Transverse colon (tissue), 4 donors: ENCODE results near the gene LCMT1. TPM values are rescaled to one million over a fixed set of nuclear protein-coding genes. Genes with fewer than 3 reads are reported as not detected.

ENCODE experiments used
- DNase-seq: peaks from one replicate; pipeline ENCODE4 v3.0.0-alpha.2; 2019
- H3K27ac ChIP-seq, 4 donors: fragments of 200-600 bp; sonication (generic); 2 replicates each; pipeline ENCODE4 v1.5.1; 2016 to 2018; ENCODE audit warnings: inconsistent platforms in 4 of 4
- H3K27me3 ChIP-seq: fragments of 200-600 bp; sonication (generic); 2 replicates; pipeline ENCODE4 v1.5.1; 2017; ENCODE audit warnings: inconsistent platforms
- H3K36me3 ChIP-seq, 4 donors: fragments of 200-600 bp; sonication (generic); 2 replicates each; pipeline ENCODE4 v1.5.1; 2017 to 2019; ENCODE audit warnings: inconsistent platforms in 4 of 4
- H3K4me1 ChIP-seq, 4 donors: fragments of 200-600 bp; sonication (generic); 2 replicates each; pipeline ENCODE4 v1.5.1; 2017 to 2020; ENCODE audit warnings: inconsistent platforms in 4 of 4
- H3K4me3 ChIP-seq, 4 donors: fragments of 200-600 bp; sonication (generic); 1 replicate in 1 of 4; 2 replicates in 3 of 4; pipeline versions ENCODE4 v1.5.1 to v1.6.1; 2017 to 2019; ENCODE audit warnings: inconsistent platforms in 4 of 4
- H3K9me3 ChIP-seq, 2 donors: fragments of 200-600 bp; sonication (generic); 2 replicates each; pipeline ENCODE4 v1.5.1; 2017 to 2019; ENCODE audit warnings: inconsistent platforms in 2 of 2
- CTCF ChIP-seq, 5 experiments: fragments of 200-600 bp in 3 of 5; fragments of 450-650 bp in 2 of 5; sonication (generic) in 3 of 5; IDR thresholded peaks; 1 replicate in 2 of 5; 2 replicates in 3 of 5; pipeline ENCODE4 v1.5.1; 2016 to 2017; ENCODE audit warnings: antibody characterized with exemption in 5 of 5, inconsistent platforms in 3 of 5, mild to moderate bottlenecking in 2 of 5, moderate library complexity in 1 of 5
- EP300 ChIP-seq: sonication (generic); formaldehyde crosslinking; IDR thresholded peaks from one replicate; pipeline ENCODE4 v1.6.1; 2017; ENCODE audit warnings: antibody characterized with exemption, low read depth
- POLR2A ChIP-seq: fragments of 450-650 bp; IDR thresholded peaks from one replicate; pipeline ENCODE4 v1.6.1; 2016; ENCODE audit warnings: antibody characterized with exemption, mild to moderate bottlenecking, moderate library complexity
- POLR2AphosphoS5 ChIP-seq, 3 donors: sonication (generic); formaldehyde crosslinking; IDR thresholded peaks; one replicate each; pipeline ENCODE4 v1.6.1; 2016; ENCODE audit warnings: antibody characterized with exemption in 3 of 3
- WGBS, 2 donors: methylation state at CpG; one replicate each; pipeline ENCODE4 v1.1.5; 2018; ENCODE audit warnings: low coverage in 1 of 2; 5-methylcytosine and 5-hydroxymethylcytosine counted together
- in situ Hi-C, 4 donors: fragments of 200-750 bp; cut with MboI; loops; one replicate each; pipeline versions ENCODE4 v1.15.0 to v1.15.1; 2017; ENCODE audit warnings: low sequenced_read_pairs in 3 of 4, low pct_ligation_motif_present in 1 of 4, low pct_unique_long_range_greater_than_20kb in 1 of 4
- intact Hi-C: fragments of 100-400 bp; cut with DNase I; formaldehyde crosslinking; loops from one replicate; pipeline ENCODE4 v1.15.1; 2023; ENCODE audit warnings: low total_unique reads
- total RNA-seq, 4 donors: library from RNA; depleted of rRNA; stranded (reverse); fragments of >200 nt; gene quantifications; one replicate each; pipeline ENCODE4 v1.1.0, GENCODE V29; 2016

LCMT1 gene
- total RNA-seq, 4 donors from 2014 or later: 23.5 to 53.7 (median 43.6) TPM

DNA sequence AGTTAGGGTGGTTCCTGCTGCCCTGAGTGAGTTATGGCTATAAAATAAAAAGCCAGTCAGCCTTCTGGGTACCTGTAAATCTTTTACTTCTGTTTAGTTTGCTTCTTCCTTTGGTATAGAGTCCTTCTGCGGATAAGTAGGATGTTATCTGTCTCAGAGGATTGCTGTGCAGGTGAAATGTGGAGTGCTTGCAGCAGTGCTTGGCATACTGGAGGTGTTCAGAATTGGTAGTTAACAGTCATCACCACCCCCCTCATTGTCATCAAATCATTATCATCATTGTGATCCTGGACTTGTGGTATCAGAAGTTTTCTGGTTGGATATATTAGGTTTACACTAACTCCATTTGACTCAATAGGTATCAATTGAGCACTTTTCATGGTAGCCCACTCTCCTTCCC lies 2.6 kb downstream of the LCMT1 start:
- in situ Hi-C loops (loop anchor here in 1 of 4 donors (25.0 kb wide), 1 partner anchor 577 kb away; the partner anchor contains the start of gene RBBP6), intact Hi-C loops (no loop called here)
- Histone ChIP-seq H3K9me3 (no peaks in the 10 kb centered on the region), H3K4me3 (no peak overlapping the region), H3K4me1 (peaks cover 14 to 46% (median 34%) of the 10 kb centered on the region in 4 donors), H3K27ac (no peak overlapping the region), H3K36me3 (no peaks in the 10 kb centered on the region), H3K27me3 (no peaks in the 10 kb centered on the region)
- no peak for DNase-seq
- TF ChIP-seq POLR2A (no peak), EP300 (no peak), CTCF (IDR thresholded peaks at IDR 0.05) (no peak), POLR2AphosphoS5 (IDR thresholded peaks at IDR 0.05) (no peak)
- WGBS, 2 donors: 55 to 78% methylated on average over 1 of the region's 1 CpG

DNA sequence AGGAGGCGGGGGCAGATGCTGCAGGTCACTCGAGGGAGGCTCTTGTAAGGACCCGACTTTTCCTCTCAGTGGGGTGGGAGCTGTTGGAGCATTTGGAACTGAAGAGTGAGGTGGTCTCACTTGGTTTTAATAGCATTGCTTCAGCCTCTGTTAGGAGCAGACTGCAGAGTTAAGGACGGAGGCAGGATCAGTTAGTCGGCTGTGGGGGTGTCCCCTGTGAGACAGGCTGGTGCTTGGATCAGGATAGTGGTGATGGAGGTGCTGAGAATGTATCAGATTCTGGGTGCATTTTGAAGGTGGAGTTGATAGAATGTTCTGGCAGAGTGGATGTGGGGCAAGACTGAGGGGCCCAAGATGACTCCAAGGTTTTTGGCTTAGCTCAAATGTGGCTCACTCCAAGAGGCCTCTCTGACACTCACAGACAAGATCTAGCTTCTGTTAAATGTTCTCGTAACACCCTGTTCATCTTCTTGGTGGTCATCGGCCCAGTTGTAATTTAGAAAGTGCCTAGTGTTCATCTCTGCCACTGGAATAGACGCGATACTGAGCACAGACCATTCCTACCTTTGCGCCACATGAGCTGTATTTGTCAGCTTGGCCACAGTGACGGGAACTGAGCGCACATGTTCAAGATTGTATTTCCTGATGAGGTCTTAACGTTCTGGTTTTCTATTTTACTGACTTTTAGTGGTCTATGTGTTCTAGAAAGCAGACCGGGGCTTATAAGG lies 7.5 kb downstream of the LCMT1 start:
- intact Hi-C loops: no loop called here
- Histone ChIP-seq H3K4me1 (peaks cover 0 to 7% (median 0%) of the 10 kb centered on the region in 4 donors), H3K9me3 (no peaks in the 10 kb centered on the region), H3K4me3 (no peak overlapping the region), H3K36me3 (no peaks in the 10 kb centered on the region), H3K27me3 (no peaks in the 10 kb centered on the region), H3K27ac (no peak overlapping the region)
- in situ Hi-C loops: loop anchor here in 1 of 4 donors (25.0 kb wide), 1 partner anchor 582 kb away; the partner anchor contains the start of gene RBBP6
- 51 to 84% methylated on average over 4 to 14 of the region's 14 CpGs for WGBS, 2 donors
- no peak for DNase-seq
- TF ChIP-seq POLR2AphosphoS5 (IDR thresholded peaks at IDR 0.05) (no peak), CTCF (IDR thresholded peaks at IDR 0.05) (no peak), EP300 (no peak), POLR2A (no peak)

DNA sequence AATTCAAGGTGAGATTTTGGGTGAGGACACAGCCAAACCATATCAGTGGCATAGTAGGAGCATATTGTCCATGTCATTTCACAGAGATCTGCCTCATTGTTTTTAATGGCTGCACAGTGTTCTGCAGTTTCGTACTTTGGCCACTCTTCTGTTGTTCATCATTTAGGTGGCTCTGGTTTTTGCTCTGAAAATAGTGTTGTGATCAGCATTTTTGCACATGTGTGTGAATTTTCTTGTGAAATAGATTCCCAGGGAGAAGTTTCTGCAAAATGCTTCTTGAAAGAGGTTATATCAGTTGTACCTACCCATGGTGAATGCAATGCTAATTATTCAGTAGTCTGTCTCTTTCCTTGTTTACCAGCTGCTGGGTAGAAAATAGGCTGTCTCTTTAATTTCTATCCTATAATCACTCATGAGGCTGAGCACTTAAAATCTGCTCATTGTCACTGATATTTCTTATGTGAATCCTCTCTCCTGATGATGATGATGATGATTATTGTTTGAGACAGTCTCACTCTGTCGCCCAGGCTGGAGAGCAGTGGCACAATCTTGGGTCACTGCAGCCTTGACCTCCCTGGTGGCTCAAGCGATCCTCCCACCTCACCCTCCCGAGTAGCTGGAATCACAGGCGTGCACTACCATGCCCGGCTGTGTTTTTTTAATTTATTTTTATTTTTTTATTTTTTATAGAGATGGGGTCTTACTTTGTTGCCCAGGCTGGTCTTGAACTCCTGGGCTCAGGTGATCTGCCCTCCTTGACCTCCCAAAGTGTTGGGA lies 10.5 kb downstream of the LCMT1 start:
- H3K4me3 ChIP-seq: no peak overlapping the region
- in situ Hi-C loops: loop anchor here in 1 of 4 donors (10.0 to 25.0 kb wide), 3 partner anchors 67 to 585 kb away; partner anchors contain the start of gene RBBP6
- 84 to 88% methylated on average over 3 to 6 of the region's 6 CpGs for WGBS, 2 donors

More for the DNA sequence above, 10.5 kb downstream of the LCMT1 start:
- intact Hi-C loops: no loop called here
- Histone ChIP-seq H3K4me1 (peaks cover 0 to 7% (median 2%) of the 10 kb centered on the region in 4 donors), H3K27me3 (no peaks in the 10 kb centered on the region), H3K36me3 (no peaks in the 10 kb centered on the region), H3K27ac (no peak overlapping the region), H3K9me3 (no peaks in the 10 kb centered on the region)
- no peak for DNase-seq
- TF ChIP-seq CTCF (IDR thresholded peaks at IDR 0.05) (no peak), POLR2A (no peak), EP300 (no peak), POLR2AphosphoS5 (IDR thresholded peaks at IDR 0.05) (no peak)
